MG63 (cell line): ENCODE data around the gene FAM53B. TPM values are rescaled to one million over a fixed set of nuclear protein-coding genes. Genes with fewer than 3 reads are reported as not detected.
A peak's percentile ranks its signal among the peaks of the same experiment; 100 is the strongest.

Experiments
- DNase-seq: peaks from one replicate; pipeline ENCODE4 v3.0.0-alpha.2; 2020
- H3K27me3 ChIP-seq: fragments of 250-450 bp; sonication (Bioruptor Pico); 2 replicates; pipeline ENCODE4 v1.5.1; 2020; ENCODE audit warnings: mild to moderate bottlenecking, moderate library complexity
- H3K36me3 ChIP-seq: fragments of 250-450 bp; sonication (Bioruptor Pico); 2 replicates; pipeline ENCODE4 v1.5.1; 2020; ENCODE audit warnings: mild to moderate bottlenecking, moderate library complexity
- H3K4me3 ChIP-seq: fragments of 250-450 bp; sonication (Bioruptor Pico); 2 replicates; pipeline ENCODE4 v1.5.1; 2020; ENCODE audit warnings: mild to moderate bottlenecking, moderate library complexity
- H3K9me3 ChIP-seq: fragments of 250-450 bp; sonication (Bioruptor Pico); 2 replicates; pipeline ENCODE4 v1.5.1; 2020; ENCODE audit warnings: mild to moderate bottlenecking, moderate library complexity
- total RNA-seq: library from RNA; depleted of rRNA; stranded (reverse); fragments of >200 nt; shearing (Covaris generic); gene quantifications from 2 replicates; pipeline ENCODE4 v1.2.3, GENCODE V29; 2014; ENCODE audit warnings: low replicate concordance

The FAM53B gene
- total RNA-seq, 1 experiment from 2014 or later: 14.4 TPM

DNA sequence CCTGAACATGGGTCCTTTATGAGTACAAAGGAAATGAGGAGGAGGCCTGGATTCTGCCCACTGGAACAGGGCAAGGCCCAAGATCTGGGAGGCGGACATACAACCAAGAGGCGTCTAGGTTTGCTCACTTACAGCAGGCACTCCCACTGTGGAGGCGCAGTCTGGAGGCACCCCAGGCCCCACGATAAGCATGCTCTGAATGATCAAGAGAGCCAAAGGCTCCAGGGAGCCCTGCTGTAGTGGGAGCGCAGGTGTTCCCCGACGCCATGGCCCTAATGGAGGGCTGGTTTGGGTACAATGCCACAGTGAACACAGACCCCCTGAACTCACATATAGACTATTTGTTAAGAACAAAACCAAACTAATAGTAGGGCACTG is 88.1 kb downstream of the FAM53B start:
- no peaks in the 10 kb centered on the region for H3K27me3 ChIP-seq
- H3K4me3 ChIP-seq: no peak overlapping the region
- peaks cover 2% of the 10 kb centered on the region; the same call in 1 of the 2 replicates for H3K36me3 ChIP-seq
- no peaks in the 10 kb centered on the region for H3K9me3 ChIP-seq
- no peak for DNase-seq

DNA sequence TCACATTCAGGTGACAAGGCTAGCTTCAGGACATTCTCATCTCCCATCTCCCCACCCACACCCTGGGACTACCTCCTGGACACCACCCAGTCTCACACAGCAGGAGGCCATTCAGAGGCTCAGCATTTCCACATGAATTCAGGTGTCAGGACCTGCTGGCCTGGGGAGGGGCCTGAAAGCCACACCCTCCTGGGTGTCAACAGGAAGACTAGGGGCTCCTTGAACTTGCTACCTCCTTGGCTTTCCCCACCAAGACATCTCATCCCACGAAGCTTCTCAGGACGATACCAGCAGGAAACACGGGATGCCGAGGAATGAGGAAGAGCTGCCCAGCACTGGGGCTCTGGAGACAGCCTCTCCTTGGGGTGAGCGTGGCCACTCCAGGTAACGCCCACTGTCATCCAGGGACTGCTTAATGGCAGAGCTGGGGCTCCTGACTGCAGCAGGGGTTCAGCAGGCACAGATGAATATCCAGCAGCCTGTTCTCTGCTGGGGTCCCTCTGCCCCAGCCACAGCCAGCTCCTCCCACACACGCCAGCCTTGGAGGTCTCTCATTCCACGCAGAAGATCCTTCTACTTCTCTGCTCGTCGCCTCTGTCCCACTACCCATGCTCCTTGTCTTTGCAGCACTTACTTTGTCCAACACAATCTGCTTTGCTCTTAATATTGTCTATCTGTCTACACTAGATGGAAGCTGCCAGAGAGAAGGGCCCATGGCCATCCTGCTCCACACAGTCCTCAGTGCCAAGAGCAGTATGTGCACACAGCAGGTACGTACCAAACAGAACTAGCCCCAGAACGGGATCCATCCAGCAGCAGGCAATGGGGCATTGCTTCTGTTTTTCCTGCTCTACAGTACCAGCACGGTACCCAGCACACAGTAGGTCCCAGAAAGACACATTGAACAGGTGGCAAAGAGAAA is 88.7 kb downstream of the FAM53B start:
- H3K36me3 ChIP-seq: peaks cover 2% of the 10 kb centered on the region; the same call in 1 of the 2 replicates

DNA sequence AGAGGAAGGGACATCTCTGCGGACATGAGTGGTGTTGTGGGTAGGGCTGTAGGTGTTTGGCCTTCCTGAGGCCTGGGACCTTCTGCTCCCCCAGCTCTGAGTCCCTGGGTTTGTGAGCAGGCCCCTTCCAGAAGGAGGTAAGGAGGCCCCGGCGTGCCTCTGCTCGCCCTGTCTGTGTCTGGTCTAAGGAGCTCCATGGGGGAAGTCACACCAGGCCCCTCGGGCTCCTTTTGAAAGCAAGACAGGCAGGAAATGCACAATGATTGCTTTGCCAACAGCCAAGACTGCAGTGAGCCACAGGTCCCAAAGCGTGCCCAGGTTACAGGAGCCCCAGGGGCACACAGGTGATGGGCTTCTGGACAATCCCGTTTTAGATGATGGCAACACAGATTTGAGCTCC is 89.5 kb downstream of the FAM53B start:
- H3K4me3 ChIP-seq: no peak overlapping the region
- H3K36me3 ChIP-seq: peaks cover 2% of the 10 kb centered on the region; the same call in 1 of the 2 replicates
- no peak for DNase-seq
- no peaks in the 10 kb centered on the region for H3K9me3 ChIP-seq
- no peaks in the 10 kb centered on the region for H3K27me3 ChIP-seq

More for the DNA sequence above, 88.7 kb downstream of the FAM53B start:
- no peaks in the 10 kb centered on the region for H3K9me3 ChIP-seq
- no peak overlapping the region for H3K4me3 ChIP-seq
- DNase-seq: no peak
- no peaks in the 10 kb centered on the region for H3K27me3 ChIP-seq

- no peak for DNase-seq
- Histone ChIP-seq H3K36me3 (peaks cover 2% of the 10 kb centered on the region; the same call in 1 of the 2 replicates), H3K9me3 (no peaks in the 10 kb centered on the region), H3K4me3 (no peak overlapping the region), H3K27me3 (no peaks in the 10 kb centered on the region)
Observed at GRCh38 chr10:124653811-124654651, 90.1 kb downstream of the FAM53B start.

GRCh38 chr10:124653311-124653710 is 90.9 kb downstream of the FAM53B start:
- H3K36me3 ChIP-seq: peaks cover 2% of the 10 kb centered on the region; the same call in 1 of the 2 replicates
- DNase-seq: no peak
- H3K27me3 ChIP-seq: no peaks in the 10 kb centered on the region
- no peaks in the 10 kb centered on the region for H3K9me3 ChIP-seq
- H3K4me3 ChIP-seq: no peak overlapping the region

GRCh38 chr10:124652701-124653100 is 91.5 kb downstream of the FAM53B start:
- peaks cover 2% of the 10 kb centered on the region; the same call in 1 of the 2 replicates for H3K36me3 ChIP-seq
- H3K9me3 ChIP-seq: no peaks in the 10 kb centered on the region
- no peak for DNase-seq
- no peaks in the 10 kb centered on the region for H3K27me3 ChIP-seq
- H3K4me3 ChIP-seq: no peak overlapping the region

- DNase-seq: no peak
- H3K9me3 ChIP-seq: no peaks in the 10 kb centered on the region
- peaks cover 2% of the 10 kb centered on the region; the same call in 1 of the 2 replicates for H3K36me3 ChIP-seq
- H3K27me3 ChIP-seq: no peaks in the 10 kb centered on the region
- H3K4me3 ChIP-seq: no peak overlapping the region
Observed at GRCh38 chr10:124652200-124652599, 92.0 kb downstream of the FAM53B start.

GRCh38 chr10:124651402-124651891 is 92.7 kb downstream of the FAM53B start:
- H3K4me3 ChIP-seq: no peak overlapping the region
- DNase-seq: no peak
- no peaks in the 10 kb centered on the region for H3K9me3 ChIP-seq

GRCh38 chr10:124650820-124651401 is 93.3 kb downstream of the FAM53B start:
- peaks cover 2% of the 10 kb centered on the region; the same call in 1 of the 2 replicates for H3K36me3 ChIP-seq
- no peaks in the 10 kb centered on the region for H3K27me3 ChIP-seq
- H3K9me3 ChIP-seq: no peaks in the 10 kb centered on the region
- no peak overlapping the region for H3K4me3 ChIP-seq
- no peak for DNase-seq

More at GRCh38 chr10:124651402-124651891, 92.7 kb downstream of the FAM53B start:
- H3K27me3 ChIP-seq: no peaks in the 10 kb centered on the region
- peaks cover 2% of the 10 kb centered on the region; the same call in 1 of the 2 replicates for H3K36me3 ChIP-seq

DNA sequence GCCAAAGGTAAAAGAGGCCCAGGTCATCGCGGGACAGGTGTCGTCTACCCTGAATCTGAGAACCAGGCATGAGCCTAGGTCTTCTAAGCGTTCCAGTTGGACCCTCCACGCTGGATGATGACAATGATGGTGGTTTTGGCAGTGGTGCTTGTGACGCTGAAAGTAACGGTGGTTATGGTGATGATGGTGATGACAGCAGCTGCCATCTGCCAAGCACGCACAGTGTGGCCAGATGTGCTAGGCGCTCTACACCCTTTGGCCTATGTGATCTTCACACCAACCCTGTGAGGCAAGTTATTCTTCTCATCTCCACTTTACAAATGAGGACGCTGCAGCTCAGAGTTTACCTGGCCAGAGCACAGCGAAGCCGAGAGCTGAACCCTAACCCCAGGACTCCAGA is 93.9 kb downstream of the FAM53B start:
- H3K27me3 ChIP-seq: no peaks in the 10 kb centered on the region
- no peak overlapping the region for H3K4me3 ChIP-seq
- no peaks in the 10 kb centered on the region for H3K36me3 ChIP-seq
- no peak for DNase-seq
- H3K9me3 ChIP-seq: no peaks in the 10 kb centered on the region

DNA sequence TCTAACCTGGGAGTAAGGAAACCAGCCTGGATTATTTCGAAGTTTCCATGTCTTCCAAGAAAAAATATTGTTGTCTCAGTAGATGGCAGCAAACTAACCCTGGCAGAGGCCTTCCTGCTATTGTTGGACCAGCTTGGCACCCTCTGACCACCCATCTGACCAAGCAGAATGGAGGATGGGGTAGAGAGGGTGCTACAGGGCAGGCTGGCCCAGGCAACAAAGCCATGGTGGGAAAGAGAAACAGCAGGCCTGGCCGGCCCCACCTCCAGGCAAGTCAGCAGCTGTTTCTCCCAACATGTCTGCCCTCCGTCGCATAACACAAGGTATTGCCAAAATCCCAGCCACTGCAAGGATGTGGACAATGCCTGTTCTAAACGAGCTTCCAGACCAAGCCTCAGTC is 95.0 kb downstream of the FAM53B start:
- peak; percentile 15 for DNase-seq
- no peak overlapping the region for H3K4me3 ChIP-seq
- no peaks in the 10 kb centered on the region for H3K9me3 ChIP-seq
- no peaks in the 10 kb centered on the region for H3K27me3 ChIP-seq
- H3K36me3 ChIP-seq: no peaks in the 10 kb centered on the region

DNA sequence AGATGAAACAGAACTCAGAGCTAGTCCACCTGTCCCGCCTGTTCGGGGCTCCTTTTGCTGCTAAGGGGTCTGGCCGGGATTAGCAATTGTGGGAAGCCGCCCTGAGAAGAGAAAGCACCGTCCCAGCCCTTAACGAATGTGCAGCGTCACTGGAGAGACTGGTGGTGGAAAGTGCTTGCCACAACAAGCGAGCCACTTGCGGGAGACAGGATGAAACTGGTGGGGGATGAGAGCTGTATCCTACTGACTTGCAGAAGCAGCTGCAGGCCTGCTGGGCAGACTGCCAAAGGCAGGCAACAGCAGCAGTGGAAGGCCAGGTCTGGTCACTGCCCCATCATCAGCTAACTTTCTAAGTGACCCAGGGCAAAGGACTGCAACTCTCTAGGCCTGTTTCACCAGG is 95.4 kb downstream of the FAM53B start:
- Histone ChIP-seq H3K9me3 (no peaks in the 10 kb centered on the region), H3K27me3 (no peaks in the 10 kb centered on the region), H3K36me3 (no peaks in the 10 kb centered on the region), H3K4me3 (no peak overlapping the region)
- DNase-seq: peak; percentile 34

GRCh38 chr10:124648131-124648475 is 96.1 kb downstream of the FAM53B start:
- DNase-seq: no peak
- H3K9me3 ChIP-seq: no peaks in the 10 kb centered on the region
- no peaks in the 10 kb centered on the region for H3K27me3 ChIP-seq
- H3K36me3 ChIP-seq: no peaks in the 10 kb centered on the region
- H3K4me3 ChIP-seq: no peak overlapping the region

- peak; percentile 61 for DNase-seq
- H3K27me3 ChIP-seq: no peaks in the 10 kb centered on the region
- no peak overlapping the region for H3K4me3 ChIP-seq
- H3K9me3 ChIP-seq: no peaks in the 10 kb centered on the region
- H3K36me3 ChIP-seq: no peaks in the 10 kb centered on the region
Observed at GRCh38 chr10:124647421-124648130, 96.6 kb downstream of the FAM53B start.

- peak; percentile 27 for DNase-seq
Observed at GRCh38 chr10:124646483-124647352, 97.5 kb downstream of the FAM53B start.

More at GRCh38 chr10:124646483-124647352, 97.5 kb downstream of the FAM53B start:
- Histone ChIP-seq H3K4me3 (no peak overlapping the region), H3K36me3 (no peaks in the 10 kb centered on the region), H3K27me3 (no peaks in the 10 kb centered on the region), H3K9me3 (no peaks in the 10 kb centered on the region)
